Liver (tissue), 3 donors: ENCODE results near the gene FZD4.

ENCODE experiments used
- EGR1 ChIP-seq, 2 donors: IDR thresholded peaks; 2 replicates each; pipeline ENCODE4 v1.6.1; 2016 to 2018; ENCODE audit warnings: antibody characterized with exemption in 2 of 2, low read depth in 2 of 2
- GABPA ChIP-seq, 2 donors: IDR thresholded peaks in 1 of 2; conservative IDR thresholded peaks in 1 of 2; 2 replicates each; pipeline ENCODE4 v1.6.1; 2016; ENCODE audit warnings: antibody characterized with exemption in 2 of 2, mild to moderate bottlenecking in 1 of 2, moderate library complexity in 1 of 2
- RAD21 ChIP-seq, 2 donors: IDR thresholded peaks; 2 replicates each; pipeline ENCODE4 v1.6.1; 2016; ENCODE audit warnings: antibody characterized with exemption in 2 of 2, mild to moderate bottlenecking in 2 of 2
- REST ChIP-seq: IDR thresholded peaks from 2 replicates; pipeline ENCODE4 v1.6.1; 2016; ENCODE audit warnings: antibody characterized with exemption, mild to moderate bottlenecking
- SP1 ChIP-seq: IDR thresholded peaks from 2 replicates; pipeline ENCODE4 v1.6.1; 2018; ENCODE audit warnings: antibody characterized with exemption, mild to moderate bottlenecking
- YY1 ChIP-seq: IDR thresholded peaks from 2 replicates; pipeline ENCODE4 v1.6.1; 2016; ENCODE audit warnings: antibody characterized with exemption, mild to moderate bottlenecking
- TF ChIP-seq, protein P1 (sequence below): fragments of 150-350 bp; IDR thresholded peaks from 2 replicates; pipeline ENCODE4 v1.5.1; 2017; ENCODE audit warnings: improper control_type of control experiment, low read depth, low read length; ENCODE audit not compliant: missing input control
- TF ChIP-seq, protein P2 (sequence below): IDR thresholded peaks from 2 replicates; pipeline ENCODE4 v1.6.1; 2016; ENCODE audit warnings: antibody characterized with exemption
- donor health status: healthy.
- donor health status: healthy.

- TF ChIP-seq, protein P1, sequence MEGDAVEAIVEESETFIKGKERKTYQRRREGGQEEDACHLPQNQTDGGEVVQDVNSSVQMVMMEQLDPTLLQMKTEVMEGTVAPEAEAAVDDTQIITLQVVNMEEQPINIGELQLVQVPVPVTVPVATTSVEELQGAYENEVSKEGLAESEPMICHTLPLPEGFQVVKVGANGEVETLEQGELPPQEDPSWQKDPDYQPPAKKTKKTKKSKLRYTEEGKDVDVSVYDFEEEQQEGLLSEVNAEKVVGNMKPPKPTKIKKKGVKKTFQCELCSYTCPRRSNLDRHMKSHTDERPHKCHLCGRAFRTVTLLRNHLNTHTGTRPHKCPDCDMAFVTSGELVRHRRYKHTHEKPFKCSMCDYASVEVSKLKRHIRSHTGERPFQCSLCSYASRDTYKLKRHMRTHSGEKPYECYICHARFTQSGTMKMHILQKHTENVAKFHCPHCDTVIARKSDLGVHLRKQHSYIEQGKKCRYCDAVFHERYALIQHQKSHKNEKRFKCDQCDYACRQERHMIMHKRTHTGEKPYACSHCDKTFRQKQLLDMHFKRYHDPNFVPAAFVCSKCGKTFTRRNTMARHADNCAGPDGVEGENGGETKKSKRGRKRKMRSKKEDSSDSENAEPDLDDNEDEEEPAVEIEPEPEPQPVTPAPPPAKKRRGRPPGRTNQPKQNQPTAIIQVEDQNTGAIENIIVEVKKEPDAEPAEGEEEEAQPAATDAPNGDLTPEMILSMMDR: no peak
- TF ChIP-seq, protein P2, sequence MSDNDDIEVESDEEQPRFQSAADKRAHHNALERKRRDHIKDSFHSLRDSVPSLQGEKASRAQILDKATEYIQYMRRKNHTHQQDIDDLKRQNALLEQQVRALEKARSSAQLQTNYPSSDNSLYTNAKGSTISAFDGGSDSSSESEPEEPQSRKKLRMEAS: no peak
- TF ChIP-seq RAD21 (IDR thresholded peaks at IDR 0.05): no peak
- TF ChIP-seq YY1: no peak
- TF ChIP-seq GABPA (IDR thresholded peaks at IDR 0.05 in 1 of 2, conservative IDR thresholded peaks at IDR 0.05 in 1 of 2): no peak
- no peak for TF ChIP-seq EGR1 (IDR thresholded peaks at IDR 0.05; ENCODE audit: low read depth in 2 of 2)
- TF ChIP-seq REST: no peak
- TF ChIP-seq SP1: no peak
These were observed 22.0 kb downstream of the FZD4 start for GRCh38 chr11:86932924-86933875.
